Heart right ventricle (tissue), 16 donors: ENCODE measurements around the gene EPHB6. TPM values are rescaled to one million over a fixed set of nuclear protein-coding genes. Genes with fewer than 3 reads are reported as not detected.

Experiments used
- ATAC-seq, 8 donors: fragments of 200-7000 bp; cut with Tn5 transposase; one replicate each; pipeline ENCODE4 v1.9.1; 2020; ENCODE audit warnings: mild to moderate bottlenecking in 8 of 8, moderate library complexity in 8 of 8, moderate number of reproducible peaks in 1 of 8
- DNase-seq, 2 donors: peaks; one replicate each; pipeline ENCODE4 v3.0.0-alpha.2; 2020
- H3K27ac ChIP-seq, 10 donors: fragments of 200-600 bp; sonication (generic) in 2 of 10; one replicate each; pipeline versions ENCODE4 v1.5.0 to v1.8.0; 2020 to 2022; ENCODE audit warnings: mild to moderate bottlenecking in 3 of 10
- H3K27me3 ChIP-seq, 7 donors: fragments of 200-600 bp; one replicate each; pipeline ENCODE4 v1.8.0; 2021 to 2022; ENCODE audit warnings: mild to moderate bottlenecking in 2 of 7
- H3K36me3 ChIP-seq, 9 donors: fragments of 200-600 bp; sonication (generic) in 1 of 9; one replicate each; pipeline versions ENCODE4 v1.5.0 to v1.8.0; 2020 to 2022; ENCODE audit warnings: mild to moderate bottlenecking in 2 of 9
- H3K4me1 ChIP-seq, 9 donors: fragments of 200-600 bp; sonication (generic) in 1 of 9; one replicate each; pipeline versions ENCODE4 v1.5.0 to v1.8.0; 2020 to 2022; ENCODE audit warnings: mild to moderate bottlenecking in 4 of 9
- H3K4me3 ChIP-seq, 10 donors: fragments of 200-600 bp; sonication (generic) in 2 of 10; one replicate each; pipeline versions ENCODE4 v1.5.0 to v1.8.0; 2020 to 2022; ENCODE audit warnings: mild to moderate bottlenecking in 7 of 10, moderate library complexity in 2 of 10
- H3K9me3 ChIP-seq, 11 donors: fragments of 200-600 bp in 10 of 11; sonication (generic) in 2 of 11; one replicate each; pipeline versions ENCODE4 v1.5.0 to v1.8.0; 2013 to 2022; ENCODE audit warnings: mild to moderate bottlenecking in 2 of 11, control low read depth in 1 of 11, moderate library complexity in 1 of 11
- WGBS, 2 donors: extraction: QIAGEN DNeasy Blood & Tissue Kit; methylation state at CpG; one replicate each; pipeline ENCODE4 v1.1.7; 2013; ENCODE audit warnings: inconsistent platforms in 1 of 2; 5-methylcytosine and 5-hydroxymethylcytosine counted together
- intact Hi-C, 10 donors: fragments of 100-400 bp; cut with DNase I; formaldehyde crosslinking; loops; one replicate each; pipeline versions ENCODE4 v1.11.1 to v1.14.2; 2022
- polyA plus RNA-seq, 2 donors: library from polyadenylated mRNA; stranded (reverse); fragments of 200-250 nt; gene quantifications; one replicate each; pipeline ENCODE4 v1.2.3, GENCODE V29; 2013
- total RNA-seq, 10 donors: library from RNA; stranded (reverse); fragmentation: NEBNext Ultra II Directional in 3 of 10; extraction: Animal tissue kit (Norgen Biotek cat#: 25700) in 3 of 10; gene quantifications; one replicate each; pipeline versions ENCODE4 v1.2.1 to v1.2.4, GENCODE V29; 2021 to 2023
- TF ChIP-seq, protein P1 (sequence below), 9 donors: fragments of 200-600 bp; sonication (generic) in 2 of 9; IDR thresholded peaks; one replicate each; pipeline versions ENCODE4 v1.5.0 to v1.8.0; 2021 to 2022; ENCODE audit warnings: antibody characterized with exemption in 9 of 9, mild to moderate bottlenecking in 5 of 9, moderate library complexity in 1 of 9
- donor health status: Arrhythmogenic right ventricular cardiomyopathy.
- donor health status: ischemic (EF 13 %, LVEDD 7.1; RV severe dilation, severe dysfunction).
- donor health status: healthy with polysubstance abuse.
- donor health status: DM: no; HTN: yes; CAD: no.
- donor health status: DM: no; HTN: no; CAD: no.
- donor health status: ischemic (EF 25% LVEDD 6.9; RV normal size, moderate dysfunction).
- donor health status: ischemic (EF 25% LVEDD 5.7; RV mildly dilated, moderate dysfunction).
- donor health status: healthy.
- donor health status: DM: yes; HTN: yes; CAD: no.
- donor health status: Ischemic cardiomyopathy.
- donor health status: ischemic (EF 35%, LVEDD 5.7; RV mildly dilated, moderate dysfunction).
- donor health status: nonischemic (EF 11% LVEDD 7.7; RV severe dilation, severe dysfunction).
- donor health status: DM: yes; HTN: yes; CAD: no.
- donor health status: PGD.
- donor health status: ischemic (EF 29% LVEDD 5.4; RV normal size, mild dysfunction).
- donor health status: nonischemic (EF 23%, LVEDD 6.1; RV moderate dilation, normal function).

Gene EPHB6
- total and polyA plus RNA-seq, 12 donors = 0.55 to 14.9 (median 2.6) TPM

DNA sequence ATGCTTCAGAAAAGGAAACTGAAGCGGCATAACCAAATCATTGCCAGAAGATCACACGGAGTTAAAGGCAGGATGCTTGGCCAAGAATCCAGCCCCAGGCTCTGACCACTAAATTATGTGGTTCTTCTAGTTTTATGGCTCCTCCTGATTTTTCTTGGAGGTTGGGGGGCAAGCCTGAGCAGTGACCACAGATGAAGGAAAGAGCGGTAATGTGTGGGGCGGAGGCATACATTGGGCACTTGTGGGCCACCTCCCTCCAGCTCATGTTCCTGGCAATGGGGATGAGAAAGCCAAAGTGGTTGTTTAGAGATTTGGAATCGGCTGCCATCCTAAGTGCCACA, 27.4 kb downstream of the EPHB6 start:
- DNase-seq (no peak), ATAC-seq (no peak)
- 83 to 90% methylated on average over 5 of the region's 5 CpGs for WGBS, 2 donors
- TF ChIP-seq, protein P1, sequence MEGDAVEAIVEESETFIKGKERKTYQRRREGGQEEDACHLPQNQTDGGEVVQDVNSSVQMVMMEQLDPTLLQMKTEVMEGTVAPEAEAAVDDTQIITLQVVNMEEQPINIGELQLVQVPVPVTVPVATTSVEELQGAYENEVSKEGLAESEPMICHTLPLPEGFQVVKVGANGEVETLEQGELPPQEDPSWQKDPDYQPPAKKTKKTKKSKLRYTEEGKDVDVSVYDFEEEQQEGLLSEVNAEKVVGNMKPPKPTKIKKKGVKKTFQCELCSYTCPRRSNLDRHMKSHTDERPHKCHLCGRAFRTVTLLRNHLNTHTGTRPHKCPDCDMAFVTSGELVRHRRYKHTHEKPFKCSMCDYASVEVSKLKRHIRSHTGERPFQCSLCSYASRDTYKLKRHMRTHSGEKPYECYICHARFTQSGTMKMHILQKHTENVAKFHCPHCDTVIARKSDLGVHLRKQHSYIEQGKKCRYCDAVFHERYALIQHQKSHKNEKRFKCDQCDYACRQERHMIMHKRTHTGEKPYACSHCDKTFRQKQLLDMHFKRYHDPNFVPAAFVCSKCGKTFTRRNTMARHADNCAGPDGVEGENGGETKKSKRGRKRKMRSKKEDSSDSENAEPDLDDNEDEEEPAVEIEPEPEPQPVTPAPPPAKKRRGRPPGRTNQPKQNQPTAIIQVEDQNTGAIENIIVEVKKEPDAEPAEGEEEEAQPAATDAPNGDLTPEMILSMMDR (IDR thresholded peaks at IDR 0.05) = no peak
- H3K9me3 ChIP-seq = no peaks in the 10 kb centered on the region
- H3K27ac ChIP-seq = no peak overlapping the region
- no peak overlapping the region for H3K4me3 ChIP-seq
- H3K4me1 ChIP-seq = no peaks in the 10 kb centered on the region
- no peaks in the 10 kb centered on the region for H3K36me3 ChIP-seq
- intact Hi-C loops = loop anchor here in 2 of 10 donors (5.0 to 10.0 kb wide), 2 partner anchors 112 to 120 kb away; no protein-coding TSS in a partner anchor
- peaks cover 0 to 58% (median 32%) of the 10 kb centered on the region in 7 donors for H3K27me3 ChIP-seq

DNA sequence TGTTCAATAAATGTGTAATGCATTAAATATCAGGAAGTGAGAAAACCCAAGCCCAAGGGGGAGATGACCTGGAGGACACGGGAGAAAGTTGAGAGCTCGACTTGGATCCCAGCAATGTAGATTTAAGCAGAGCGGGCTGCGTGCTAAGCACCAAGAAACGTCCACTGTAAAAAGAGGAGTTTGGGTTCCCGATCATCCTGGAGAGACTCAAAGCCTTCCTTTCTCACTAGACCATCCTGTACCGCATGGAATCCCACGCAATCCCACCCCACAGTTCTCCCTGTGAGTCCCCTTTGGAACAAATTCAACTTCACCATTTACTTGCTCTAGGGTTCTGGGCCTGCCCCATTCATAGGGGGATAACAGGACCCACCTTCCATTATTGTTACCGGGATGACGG, 28.3 kb downstream of the EPHB6 start:
- Histone ChIP-seq H3K36me3 (no peaks in the 10 kb centered on the region), H3K9me3 (no peaks in the 10 kb centered on the region), H3K27me3 (peaks cover 0 to 53% (median 31%) of the 10 kb centered on the region in 7 donors), H3K27ac (no peak overlapping the region), H3K4me3 (no peak overlapping the region), H3K4me1 (no peaks in the 10 kb centered on the region)
- TF ChIP-seq, protein P1 (IDR thresholded peaks at IDR 0.05) = no peak
- DNase-seq (no peak), ATAC-seq (no peak)
- intact Hi-C loops = loop anchor here in 2 of 10 donors (5.0 to 10.0 kb wide), 2 partner anchors 112 to 119 kb away; no protein-coding TSS in a partner anchor
- WGBS, 2 donors = 81 to 89% methylated on average over 10 of the region's 10 CpGs

DNA sequence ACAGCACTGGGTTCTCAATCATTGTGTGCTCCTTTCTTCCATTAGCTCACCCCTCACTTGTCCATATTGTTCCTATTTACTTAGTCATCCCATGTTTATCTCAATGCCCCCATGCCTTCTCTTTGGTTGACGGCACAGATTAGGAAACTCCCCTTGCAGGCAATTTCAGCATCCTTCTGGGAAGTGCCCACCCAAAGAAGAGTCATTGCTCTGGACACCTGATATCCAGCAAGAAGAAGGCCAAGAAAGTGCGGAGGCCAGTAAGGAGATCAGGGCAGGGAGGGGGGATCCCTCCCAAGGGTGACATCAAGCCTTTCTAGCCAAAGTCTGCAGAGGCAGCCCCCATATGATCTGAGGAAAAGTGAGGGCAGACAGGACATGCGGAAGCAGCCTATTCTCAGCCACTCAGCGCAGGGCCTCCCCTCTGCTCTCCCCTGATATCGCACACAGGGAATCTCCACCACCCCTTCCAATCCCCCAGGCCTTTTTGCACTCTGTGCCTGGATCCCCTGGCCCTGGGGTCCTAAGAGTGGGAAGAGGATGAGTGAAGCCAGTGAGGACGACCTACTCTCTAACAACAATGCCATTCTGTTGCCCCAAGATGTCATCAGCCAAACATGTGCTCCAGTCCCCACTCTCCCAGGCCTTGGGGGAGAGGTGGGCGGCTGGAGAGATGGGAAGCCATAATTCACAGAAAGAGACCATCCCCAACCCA, 28.9 kb downstream of the EPHB6 start:
- Histone ChIP-seq H3K36me3 (no peaks in the 10 kb centered on the region), H3K27me3 (peaks cover 0 to 51% (median 31%) of the 10 kb centered on the region in 7 donors), H3K9me3 (no peaks in the 10 kb centered on the region), H3K27ac (no peak overlapping the region), H3K4me3 (no peak overlapping the region), H3K4me1 (no peaks in the 10 kb centered on the region)
- 74 to 81% methylated on average over 7 of the region's 7 CpGs for WGBS, 2 donors
- TF ChIP-seq, protein P1 (IDR thresholded peaks at IDR 0.05) = no peak
- DNase-seq (no peak), ATAC-seq (no peak)
- intact Hi-C loops = loop anchor here in 2 of 10 donors (5.0 to 10.0 kb wide), 2 partner anchors 111 to 119 kb away; no protein-coding TSS in a partner anchor

GRCh38 chr7:142884286-142884640, 29.4 kb downstream of the EPHB6 start:
- Histone ChIP-seq H3K9me3 (no peaks in the 10 kb centered on the region), H3K27me3 (peaks cover 0 to 47% (median 31%) of the 10 kb centered on the region in 7 donors), H3K36me3 (no peaks in the 10 kb centered on the region), H3K27ac (no peak overlapping the region), H3K4me1 (no peaks in the 10 kb centered on the region), H3K4me3 (no peak overlapping the region)
- DNase-seq = no peak
- TF ChIP-seq, protein P1 (IDR thresholded peaks at IDR 0.05) = no peak
- 79% methylated on average over 4 of the region's 4 CpGs for WGBS, 2 donors
- intact Hi-C loops = loop anchor here in 2 of 10 donors (5.0 to 10.0 kb wide), 2 partner anchors 111 to 118 kb away; no protein-coding TSS in a partner anchor
- ATAC-seq = no peak
